Panc1 (cell line): ENCODE measurements around the gene GHITM.

ENCODE experiments used
- CTCF ChIP-seq: fragments of 450-650 bp; IDR thresholded peaks from 2 replicates; pipeline ENCODE4 v1.5.1; 2017; ENCODE audit warnings: mild to moderate bottlenecking
- POLR2AphosphoS5 ChIP-seq: IDR thresholded peaks from 2 replicates; pipeline ENCODE4 v1.6.1; 2012; ENCODE audit warnings: mild to moderate bottlenecking, low read depth, low read length, moderate library complexity
- SIN3A ChIP-seq: IDR thresholded peaks from 2 replicates; pipeline ENCODE4 v1.6.1; 2012; ENCODE audit warnings: low read depth, mild to moderate bottlenecking, low read length, moderate library complexity, borderline replicate concordance; ENCODE audit not compliant: insufficient read depth
- TCF7L2 ChIP-seq: IDR thresholded peaks from 2 replicates; pipeline ENCODE4 v1.6.1; 2011; ENCODE audit warnings: mild to moderate bottlenecking, low read depth, low read length, inconsistent platforms

GRCh38 chr10:84185526-84186175, 46.3 kb downstream of the GHITM start:
- TF ChIP-seq CTCF (no peak), POLR2AphosphoS5 (no peak), SIN3A (no peak), TCF7L2 (no peak)
